HG03196 (cell line): ENCODE data around the gene ZNF627.
"Not testable (repeated sequence)": the region's sequence is repeated elsewhere in the genome, so short reads cannot be mapped to it uniquely, and the experiment has no call there.

Source experiments
- ATAC-seq: cut with Tn5 transposase; IDR thresholded peaks from one replicate; pipeline ENCODE4 v1.9.1; 2021; ENCODE audit not compliant: unreplicated experiment

Gene ZNF627

GRCh38 chr19:11574689-11575088 lies 22.6 kb upstream of the ZNF627 start:
- ATAC-seq: no peak

GRCh38 chr19:11576227-11576626 lies 21.1 kb upstream of the ZNF627 start:
- ATAC-seq: no peak

GRCh38 chr19:11577451-11578257 lies 19.6 kb upstream of the ZNF627 start, which contains the start of gene ACP5:
TSS of gene ACP5 (minus strand) at chr19:11577645. CDS start at chr19:11577317, 328 bp downstream.
- ATAC-seq: no peak

GRCh38 chr19:11578258-11579142 lies 18.8 kb upstream of the ZNF627 start:
- no peak for ATAC-seq

GRCh38 chr19:11580116-11580515 lies 17.2 kb upstream of the ZNF627 start:
- no peak for ATAC-seq

- peak; percentile 77 for ATAC-seq
Measured at GRCh38 chr19:11581740-11582139, 15.5 kb upstream of the ZNF627 start.

- no peak for ATAC-seq
Measured at GRCh38 chr19:11586331-11586730, 11.0 kb upstream of the ZNF627 start.

GRCh38 chr19:11587302-11587974 lies 9.8 kb upstream of the ZNF627 start:
- no peak for ATAC-seq

GRCh38 chr19:11587975-11588631 lies 9.2 kb upstream of the ZNF627 start:
- no peak for ATAC-seq

GRCh38 chr19:11594084-11594483 lies 3.2 kb upstream of the ZNF627 start:
- ATAC-seq: no peak

- ATAC-seq: no peak
Measured at GRCh38 chr19:11596156-11596555, 1.1 kb upstream of the ZNF627 start.

GRCh38 chr19:11598103-11598483 lies 810 bp downstream of the ZNF627 start:
- ATAC-seq: no peak

GRCh38 chr19:11598746-11599145 lies 1.5 kb downstream of the ZNF627 start:
- ATAC-seq: no peak

GRCh38 chr19:11599704-11600103 lies 2.4 kb downstream of the ZNF627 start:
- ATAC-seq: not testable (repeated sequence)

GRCh38 chr19:11606484-11606883 lies 9.2 kb downstream of the ZNF627 start:
- ATAC-seq: no peak

- no peak for ATAC-seq
Measured at GRCh38 chr19:11611730-11612129, 14.4 kb downstream of the ZNF627 start.

GRCh38 chr19:11612816-11613511 lies 15.7 kb downstream of the ZNF627 start:
- ATAC-seq: no peak

- ATAC-seq: no peak
Measured at GRCh38 chr19:11617180-11618062, 20.1 kb downstream of the ZNF627 start.

GRCh38 chr19:11620553-11620952 lies 23.3 kb downstream of the ZNF627 start:
- ATAC-seq: no peak
